ENCODE data around the gene GCNT2.

DNA sequence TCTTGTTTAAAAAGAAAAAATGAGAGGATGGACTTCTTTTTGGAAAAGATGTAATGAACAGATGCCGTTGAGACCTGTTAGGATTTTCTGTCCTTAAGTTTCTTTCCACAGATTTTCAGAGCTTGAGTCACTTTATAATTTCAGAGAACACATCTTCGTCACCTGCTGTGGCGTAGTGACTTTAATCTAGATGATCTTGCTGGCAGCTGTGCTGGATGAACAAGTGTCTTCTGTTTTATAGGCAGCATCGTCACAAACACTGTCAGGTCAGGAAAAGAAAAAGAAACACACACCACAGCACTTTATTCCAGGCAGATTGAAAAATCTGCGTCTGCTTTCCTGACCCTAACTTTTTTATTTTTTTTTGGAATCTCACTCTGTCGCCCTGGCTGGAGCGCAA, 35.7 kb upstream of the GCNT2 start:
- TF ChIP-seq, protein P1, sequence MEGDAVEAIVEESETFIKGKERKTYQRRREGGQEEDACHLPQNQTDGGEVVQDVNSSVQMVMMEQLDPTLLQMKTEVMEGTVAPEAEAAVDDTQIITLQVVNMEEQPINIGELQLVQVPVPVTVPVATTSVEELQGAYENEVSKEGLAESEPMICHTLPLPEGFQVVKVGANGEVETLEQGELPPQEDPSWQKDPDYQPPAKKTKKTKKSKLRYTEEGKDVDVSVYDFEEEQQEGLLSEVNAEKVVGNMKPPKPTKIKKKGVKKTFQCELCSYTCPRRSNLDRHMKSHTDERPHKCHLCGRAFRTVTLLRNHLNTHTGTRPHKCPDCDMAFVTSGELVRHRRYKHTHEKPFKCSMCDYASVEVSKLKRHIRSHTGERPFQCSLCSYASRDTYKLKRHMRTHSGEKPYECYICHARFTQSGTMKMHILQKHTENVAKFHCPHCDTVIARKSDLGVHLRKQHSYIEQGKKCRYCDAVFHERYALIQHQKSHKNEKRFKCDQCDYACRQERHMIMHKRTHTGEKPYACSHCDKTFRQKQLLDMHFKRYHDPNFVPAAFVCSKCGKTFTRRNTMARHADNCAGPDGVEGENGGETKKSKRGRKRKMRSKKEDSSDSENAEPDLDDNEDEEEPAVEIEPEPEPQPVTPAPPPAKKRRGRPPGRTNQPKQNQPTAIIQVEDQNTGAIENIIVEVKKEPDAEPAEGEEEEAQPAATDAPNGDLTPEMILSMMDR (IDR thresholded peaks at IDR 0.05; ENCODE audit: borderline replicate concordance, extremely low read depth, low read length, poor library complexity, severe bottlenecking), result no peak
- no peak for TF ChIP-seq EZH2 (IDR thresholded peaks at IDR 0.05; ENCODE audit: borderline replicate concordance, low read depth, low read length, severe bottlenecking)

Data from DND-41 (cell line).